GM21576 (cell line): ENCODE measurements around the gene ZNF561.
"Not testable (repeated sequence)": the region's sequence is repeated elsewhere in the genome, so short reads cannot be mapped to it uniquely, and the experiment has no call there.

ENCODE experiments used
- ATAC-seq: cut with Tn5 transposase; IDR thresholded peaks from one replicate; pipeline ENCODE4 v1.9.1; 2021; ENCODE audit warnings: mild to moderate bottlenecking, moderate library complexity; ENCODE audit not compliant: unreplicated experiment

Gene ZNF561

DNA sequence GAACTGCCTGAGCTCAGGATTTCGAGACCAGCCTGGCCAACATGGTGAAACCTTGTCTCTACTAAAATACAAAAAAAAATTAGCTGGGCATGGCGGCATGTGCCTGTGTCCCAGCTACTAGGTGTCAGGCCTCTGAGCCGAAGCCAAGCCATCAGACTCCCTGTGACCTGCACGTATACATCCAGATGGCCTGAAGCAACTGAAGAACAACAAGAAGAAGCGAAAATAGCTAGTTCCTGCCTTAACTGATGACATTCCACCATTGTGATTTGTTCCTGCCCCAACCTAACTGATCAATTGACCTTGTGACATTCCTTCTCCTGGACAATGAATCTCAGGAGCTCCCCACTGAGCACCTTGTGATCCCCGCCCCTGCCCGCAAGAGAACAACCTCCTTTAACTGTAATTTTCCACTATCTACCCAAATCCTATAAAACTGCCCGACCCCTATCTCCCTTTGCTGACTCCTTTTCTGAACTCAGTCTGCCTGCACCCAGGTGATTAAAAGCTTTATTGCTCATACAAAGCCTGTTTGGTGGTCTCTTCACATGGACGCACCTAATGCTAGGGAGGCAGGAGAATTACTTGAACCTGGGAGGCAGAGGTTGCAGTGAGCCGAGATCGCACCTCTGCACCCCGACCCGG is 38.8 kb downstream of the ZNF561 start:
- not testable (repeated sequence) for ATAC-seq

DNA sequence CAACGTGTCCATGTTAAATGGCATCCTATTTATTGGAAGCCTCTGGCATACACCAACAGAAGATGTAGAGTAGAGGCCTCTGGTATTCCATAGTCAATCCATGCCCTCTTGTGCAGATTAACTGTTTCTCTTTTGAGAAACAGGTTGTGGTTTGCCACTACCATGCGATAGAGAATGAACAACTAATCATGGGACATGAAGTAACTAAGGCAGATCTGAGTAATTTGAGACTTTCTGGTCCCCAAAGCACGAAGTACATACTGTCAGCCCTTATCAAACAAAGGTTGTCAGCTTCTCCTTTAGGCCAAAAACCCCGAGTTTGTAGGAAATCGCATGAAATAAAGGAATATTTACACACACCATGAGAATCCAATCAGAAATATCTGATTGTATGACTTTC is 40.3 kb downstream of the ZNF561 start:
- no peak for ATAC-seq

- no peak for ATAC-seq
Measured at GRCh38 chr19:9570255-9570654, 50.8 kb downstream of the ZNF561 start.

- no peak for ATAC-seq
Measured at GRCh38 chr19:9566729-9567128, 54.3 kb downstream of the ZNF561 start.

DNA sequence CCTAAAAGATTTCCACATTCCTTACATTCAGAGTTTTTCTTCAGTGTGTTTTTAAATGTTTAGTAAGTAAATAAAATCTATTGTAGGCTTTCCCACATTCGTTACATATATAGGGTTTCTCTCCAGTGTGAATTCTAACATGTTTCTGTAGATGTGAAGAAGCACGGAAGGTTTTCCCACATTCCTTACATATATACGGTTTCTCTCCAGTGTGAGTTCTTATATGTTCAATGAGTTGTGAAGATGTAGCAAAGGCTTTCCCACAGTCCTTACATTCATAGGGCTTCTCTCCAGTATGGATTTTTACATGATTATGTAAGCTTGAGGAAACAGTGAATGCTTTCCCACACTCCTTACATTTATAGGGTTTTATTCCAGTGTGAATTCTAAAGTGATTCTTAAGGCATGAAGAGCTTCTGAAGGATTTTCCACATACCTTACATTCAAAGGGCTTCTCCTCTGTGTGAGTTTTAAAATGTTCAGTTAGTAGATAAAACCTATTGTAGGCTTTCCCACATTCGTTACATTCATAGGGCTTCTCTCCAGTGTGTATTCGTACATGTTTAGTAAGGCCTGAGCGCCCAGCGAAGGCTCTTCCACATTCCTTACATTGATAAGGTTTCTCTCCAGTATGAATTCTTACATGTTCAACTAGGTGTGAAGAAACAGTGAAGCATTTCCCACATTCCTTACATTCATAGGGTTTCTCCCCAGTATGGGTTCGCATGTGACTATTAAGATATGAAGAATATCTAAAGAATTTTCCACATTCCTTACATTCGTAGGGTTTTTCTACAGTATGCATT is 54.9 kb downstream of the ZNF561 start:
- ATAC-seq = no peak
